Measurements from ENCODE around the gene PRKCZ. TPM values are rescaled to one million over a fixed set of nuclear protein-coding genes. Genes with fewer than 3 reads are reported as not detected.

The PRKCZ gene
- total RNA-seq, 2 experiments from 2014 or later: 8.0 to 10.0 TPM

DNA sequence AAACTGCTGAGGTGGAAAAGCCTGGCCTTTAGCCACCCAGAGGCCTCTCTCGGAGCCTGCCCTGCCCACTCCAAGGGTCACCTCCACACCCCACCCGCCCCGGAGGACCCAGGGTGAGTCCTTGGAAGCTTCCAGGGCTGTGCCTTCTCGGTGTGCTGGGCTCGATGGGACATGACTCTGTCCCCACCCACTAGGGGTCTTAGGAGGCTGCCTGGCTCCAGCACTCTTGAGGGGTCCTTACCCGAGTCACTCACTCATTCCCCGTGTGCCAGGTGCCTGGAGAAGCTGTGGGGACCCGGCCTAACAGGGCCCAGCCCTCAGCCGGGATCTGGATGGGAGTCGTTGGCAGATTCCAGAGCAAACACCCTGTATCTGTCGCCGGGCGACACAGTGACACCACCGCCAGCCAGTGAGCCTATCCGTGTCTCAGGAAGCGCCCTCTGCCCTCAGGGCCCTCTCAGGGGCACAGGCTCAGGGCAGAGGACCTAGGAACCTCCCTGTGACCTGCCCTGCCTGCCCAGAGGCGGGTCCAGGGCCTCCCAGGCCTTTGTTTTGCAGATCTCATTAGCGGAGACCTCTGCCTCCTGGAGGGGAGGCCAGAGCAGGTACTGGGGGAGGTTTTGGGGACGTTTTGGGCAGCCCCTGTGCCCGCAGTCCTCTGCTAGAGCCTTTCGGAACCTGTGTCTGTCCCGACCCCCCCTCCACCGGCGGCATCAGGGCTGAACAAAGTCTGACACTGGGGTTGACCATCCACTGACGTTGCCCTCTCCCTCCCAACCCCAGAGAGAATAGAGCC lies 3.1 kb upstream of the PRKCZ start:
- intact Hi-C loops (cut with micrococcal nuclease; ENCODE audit: unreplicated experiment): loop anchor here (1.0 to 5.0 kb wide), 2 partner anchors 87 to 105 kb away; no protein-coding TSS in a partner anchor
- Histone ChIP-seq H3K79me2 (ENCODE audit: insufficient read depth, low read depth, low read length) (no peaks in the 10 kb centered on the region), H3K36me3 (ENCODE audit: insufficient read depth, low read length) (no peaks in the 10 kb centered on the region), H3K4me2 (ENCODE audit: low read length) (no peak overlapping the region), H3K4me3 (ENCODE audit: low read depth, low read length, poor library complexity, severe bottlenecking) (no peak overlapping the region), H3K4me1 (ENCODE audit: insufficient read depth, low read length, poor library complexity, severe bottlenecking) (peaks cover 7% of the 10 kb centered on the region), H3K27ac (ENCODE audit: low read depth, low read length, poor library complexity, severe bottlenecking) (no peak overlapping the region), H2AFZ (ENCODE audit: low read length) (no peak overlapping the region), H3K9me2 (ENCODE audit: insufficient read depth, low read length) (no peaks in the 10 kb centered on the region), H4K20me1 (ENCODE audit: insufficient read depth, low read length) (no peaks in the 10 kb centered on the region; the same call in 1 of the 2 replicates), H3K9me3 (ENCODE audit: low read length) (no peaks in the 10 kb centered on the region)
- TF ChIP-seq, protein P1, sequence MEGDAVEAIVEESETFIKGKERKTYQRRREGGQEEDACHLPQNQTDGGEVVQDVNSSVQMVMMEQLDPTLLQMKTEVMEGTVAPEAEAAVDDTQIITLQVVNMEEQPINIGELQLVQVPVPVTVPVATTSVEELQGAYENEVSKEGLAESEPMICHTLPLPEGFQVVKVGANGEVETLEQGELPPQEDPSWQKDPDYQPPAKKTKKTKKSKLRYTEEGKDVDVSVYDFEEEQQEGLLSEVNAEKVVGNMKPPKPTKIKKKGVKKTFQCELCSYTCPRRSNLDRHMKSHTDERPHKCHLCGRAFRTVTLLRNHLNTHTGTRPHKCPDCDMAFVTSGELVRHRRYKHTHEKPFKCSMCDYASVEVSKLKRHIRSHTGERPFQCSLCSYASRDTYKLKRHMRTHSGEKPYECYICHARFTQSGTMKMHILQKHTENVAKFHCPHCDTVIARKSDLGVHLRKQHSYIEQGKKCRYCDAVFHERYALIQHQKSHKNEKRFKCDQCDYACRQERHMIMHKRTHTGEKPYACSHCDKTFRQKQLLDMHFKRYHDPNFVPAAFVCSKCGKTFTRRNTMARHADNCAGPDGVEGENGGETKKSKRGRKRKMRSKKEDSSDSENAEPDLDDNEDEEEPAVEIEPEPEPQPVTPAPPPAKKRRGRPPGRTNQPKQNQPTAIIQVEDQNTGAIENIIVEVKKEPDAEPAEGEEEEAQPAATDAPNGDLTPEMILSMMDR (conservative IDR thresholded peaks at IDR 0.05; ENCODE audit: low read length): no peak
- no peak for TF ChIP-seq EZH2phosphoT487 (IDR thresholded peaks at IDR 0.05; ENCODE audit: borderline replicate concordance, low read depth, low read length)
- no TSS peak for BruUV-seq (replicated peaks)
- CTCF ChIA-PET (ENCODE audit: unreplicated experiment): no interaction called here
- DNase-seq (ENCODE audit: low spot score): no peak
- POLR2A ChIA-PET: no interaction called here

DNA sequence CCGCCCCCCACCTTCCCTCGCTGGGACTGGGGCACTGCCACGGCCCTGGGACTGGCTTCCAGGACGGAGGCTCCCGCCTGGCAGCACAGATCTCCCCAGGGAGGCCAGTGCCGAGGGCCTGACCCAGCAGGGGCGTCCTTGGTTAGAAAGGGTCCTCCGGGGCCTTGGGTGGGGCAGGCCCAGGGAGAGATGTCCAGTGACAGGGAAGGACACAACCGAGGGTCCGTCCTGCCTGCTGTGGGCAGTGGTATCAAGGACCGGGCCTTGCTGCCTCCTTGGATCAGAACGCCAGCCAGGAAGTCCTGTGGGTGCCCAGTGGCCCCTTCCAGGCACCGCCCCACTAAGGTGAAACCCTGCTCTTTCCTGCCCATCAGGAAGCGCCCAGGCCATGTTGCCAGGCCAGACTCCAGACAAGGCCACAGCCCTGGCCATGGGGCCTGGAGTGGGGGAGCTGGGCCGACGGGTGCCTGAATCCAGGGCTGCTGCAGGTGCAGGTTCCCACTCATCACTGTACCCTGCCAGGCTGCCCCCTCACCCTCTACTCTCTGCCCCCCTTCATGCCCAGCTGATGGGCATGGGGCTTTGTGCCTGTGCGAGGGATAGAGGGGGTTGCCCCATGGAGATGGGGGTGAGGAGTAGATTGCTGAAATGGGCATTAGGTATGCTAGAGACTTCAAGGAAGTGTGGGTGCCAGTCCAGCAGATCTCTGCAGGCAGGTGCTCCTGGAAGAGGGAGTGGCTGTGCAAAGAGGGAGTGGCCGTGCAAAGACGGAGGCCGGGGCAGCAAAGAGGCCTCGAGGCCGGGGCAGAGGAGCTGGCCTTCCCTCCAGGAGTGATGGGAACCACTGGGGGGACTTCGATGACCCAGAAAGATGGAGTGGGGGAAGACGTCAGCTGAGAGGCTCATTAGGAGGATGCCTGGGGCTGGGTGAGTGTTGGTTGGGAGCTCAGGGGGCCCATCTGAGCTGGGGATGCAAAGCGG lies 2.2 kb upstream of the PRKCZ start:
- H3K4me3 ChIP-seq (ENCODE audit: low read depth, low read length, poor library complexity, severe bottlenecking): no peak overlapping the region
- intact Hi-C loops (cut with micrococcal nuclease; ENCODE audit: unreplicated experiment): loop anchor here (5.0 kb wide), 1 partner anchor 106 kb away; no protein-coding TSS in a partner anchor
- no peaks in the 10 kb centered on the region for H3K9me3 ChIP-seq (ENCODE audit: low read length)
- no peak for DNase-seq (ENCODE audit: low spot score)
- peaks cover 7% of the 10 kb centered on the region for H3K4me1 ChIP-seq (ENCODE audit: insufficient read depth, low read length, poor library complexity, severe bottlenecking)
- CTCF ChIA-PET (ENCODE audit: unreplicated experiment): no interaction called here
- H3K27ac ChIP-seq (ENCODE audit: low read depth, low read length, poor library complexity, severe bottlenecking): no peak overlapping the region
- H3K79me2 ChIP-seq (ENCODE audit: insufficient read depth, low read depth, low read length): no peaks in the 10 kb centered on the region
- no peaks in the 10 kb centered on the region for H3K36me3 ChIP-seq (ENCODE audit: insufficient read depth, low read length)
- H4K20me1 ChIP-seq (ENCODE audit: insufficient read depth, low read length): no peaks in the 10 kb centered on the region; the same call in 1 of the 2 replicates
- TF ChIP-seq, protein P1 (conservative IDR thresholded peaks at IDR 0.05; ENCODE audit: low read length): no peak
- TF ChIP-seq EZH2phosphoT487 (IDR thresholded peaks at IDR 0.05; ENCODE audit: borderline replicate concordance, low read depth, low read length): no peak
- POLR2A ChIA-PET: no interaction called here
- H3K4me2 ChIP-seq (ENCODE audit: low read length): no peak overlapping the region
- H3K9me2 ChIP-seq (ENCODE audit: insufficient read depth, low read length): no peaks in the 10 kb centered on the region
- no peak overlapping the region for H2AFZ ChIP-seq (ENCODE audit: low read length)
- BruUV-seq (replicated peaks): no TSS peak
